AG10803 (cell line): ENCODE measurements around the gene DCAF4.

Experiments used
- DNase-seq: peaks from one replicate; pipeline ENCODE4 v3.0.0; 2010; ENCODE audit warnings: low read depth
- H3K4me3 ChIP-seq: 2 replicates; pipeline ENCODE4 v1.5.1; 2011; ENCODE audit warnings: mild to moderate bottlenecking, low read length, control low read depth
- TF ChIP-seq, protein P1 (sequence below): conservative IDR thresholded peaks from 2 replicates; pipeline ENCODE4 v1.5.1; 2011; ENCODE audit warnings: mild to moderate bottlenecking, low read length, control low read depth, inconsistent platforms

DCAF4 gene

DNA sequence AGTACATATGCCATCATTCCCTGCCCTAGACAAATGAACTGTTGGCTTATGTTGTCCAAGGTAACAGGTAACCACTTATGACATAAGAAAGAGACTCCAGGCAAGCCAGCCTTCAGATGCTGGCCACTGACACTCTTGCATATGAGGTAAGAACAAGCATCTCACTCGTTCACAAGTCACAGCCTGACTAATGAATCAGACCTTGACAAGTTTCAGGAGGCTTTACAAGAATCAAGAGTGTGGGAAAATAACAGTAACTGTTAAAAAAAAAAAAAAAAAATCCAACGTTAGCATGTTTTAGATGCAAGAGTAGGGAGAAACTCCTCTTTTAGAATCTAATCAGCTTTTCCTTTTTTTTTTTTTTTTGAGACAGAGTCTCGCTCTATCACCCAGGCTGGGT, 60.0 kb downstream of the DCAF4 start:
- TF ChIP-seq, protein P1, sequence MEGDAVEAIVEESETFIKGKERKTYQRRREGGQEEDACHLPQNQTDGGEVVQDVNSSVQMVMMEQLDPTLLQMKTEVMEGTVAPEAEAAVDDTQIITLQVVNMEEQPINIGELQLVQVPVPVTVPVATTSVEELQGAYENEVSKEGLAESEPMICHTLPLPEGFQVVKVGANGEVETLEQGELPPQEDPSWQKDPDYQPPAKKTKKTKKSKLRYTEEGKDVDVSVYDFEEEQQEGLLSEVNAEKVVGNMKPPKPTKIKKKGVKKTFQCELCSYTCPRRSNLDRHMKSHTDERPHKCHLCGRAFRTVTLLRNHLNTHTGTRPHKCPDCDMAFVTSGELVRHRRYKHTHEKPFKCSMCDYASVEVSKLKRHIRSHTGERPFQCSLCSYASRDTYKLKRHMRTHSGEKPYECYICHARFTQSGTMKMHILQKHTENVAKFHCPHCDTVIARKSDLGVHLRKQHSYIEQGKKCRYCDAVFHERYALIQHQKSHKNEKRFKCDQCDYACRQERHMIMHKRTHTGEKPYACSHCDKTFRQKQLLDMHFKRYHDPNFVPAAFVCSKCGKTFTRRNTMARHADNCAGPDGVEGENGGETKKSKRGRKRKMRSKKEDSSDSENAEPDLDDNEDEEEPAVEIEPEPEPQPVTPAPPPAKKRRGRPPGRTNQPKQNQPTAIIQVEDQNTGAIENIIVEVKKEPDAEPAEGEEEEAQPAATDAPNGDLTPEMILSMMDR: no peak
- H3K4me3 ChIP-seq: no peak overlapping the region
- DNase-seq: no peak

DNA sequence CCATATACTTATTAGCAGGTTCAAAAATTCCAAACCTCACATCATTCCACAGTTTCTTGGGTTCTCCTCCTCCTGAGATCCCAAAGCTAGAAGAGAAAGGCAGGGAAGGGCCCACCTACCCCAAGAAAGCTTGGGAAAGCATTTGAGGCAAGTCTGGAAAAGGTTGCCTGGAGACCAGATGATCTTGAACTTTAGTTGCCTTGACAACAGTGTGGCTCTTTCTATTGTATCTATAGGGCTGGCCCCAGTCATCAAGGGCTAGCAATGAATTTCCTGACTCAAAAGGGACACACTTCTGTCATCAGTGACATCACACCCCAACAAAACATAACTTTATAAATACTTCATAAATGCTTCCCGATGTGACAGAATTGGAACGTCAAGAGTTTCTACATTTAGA, 60.6 kb downstream of the DCAF4 start:
- DNase-seq: no peak
- TF ChIP-seq, protein P1: no peak
- H3K4me3 ChIP-seq: no peak overlapping the region

- TF ChIP-seq, protein P1: no peak
- DNase-seq: no peak
- H3K4me3 ChIP-seq: no peak overlapping the region
Measured at GRCh38 chr14:72990171-72990570, 63.9 kb downstream of the DCAF4 start.

DNA sequence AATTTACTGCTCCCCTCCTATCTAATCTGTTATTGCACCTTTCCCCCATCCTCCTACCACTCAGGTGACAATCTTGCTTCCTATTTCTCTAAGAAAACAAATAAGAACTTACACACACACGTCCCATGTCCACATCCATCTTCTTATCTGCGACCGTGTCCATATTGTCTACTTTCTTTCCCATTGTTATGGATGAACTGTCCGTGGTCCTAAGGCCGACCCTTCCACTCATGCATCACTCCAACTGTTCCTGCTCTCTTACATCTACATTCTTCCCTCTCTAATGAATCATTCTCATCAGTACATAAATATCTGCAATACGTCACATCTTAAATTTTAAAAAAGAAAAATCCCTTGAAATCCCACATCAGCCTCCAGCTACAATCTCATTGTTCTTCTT, 70.7 kb downstream of the DCAF4 start:
- DNase-seq: no peak
- no peak overlapping the region for H3K4me3 ChIP-seq
- TF ChIP-seq, protein P1: no peak

GRCh38 chr14:72998252-72998903, 72.1 kb downstream of the DCAF4 start:
- H3K4me3 ChIP-seq: no peak overlapping the region
- TF ChIP-seq, protein P1: no peak
- DNase-seq: no peak

GRCh38 chr14:72999316-72999715, 73.1 kb downstream of the DCAF4 start:
- no peak overlapping the region for H3K4me3 ChIP-seq
- TF ChIP-seq, protein P1: no peak
- DNase-seq: no peak

DNA sequence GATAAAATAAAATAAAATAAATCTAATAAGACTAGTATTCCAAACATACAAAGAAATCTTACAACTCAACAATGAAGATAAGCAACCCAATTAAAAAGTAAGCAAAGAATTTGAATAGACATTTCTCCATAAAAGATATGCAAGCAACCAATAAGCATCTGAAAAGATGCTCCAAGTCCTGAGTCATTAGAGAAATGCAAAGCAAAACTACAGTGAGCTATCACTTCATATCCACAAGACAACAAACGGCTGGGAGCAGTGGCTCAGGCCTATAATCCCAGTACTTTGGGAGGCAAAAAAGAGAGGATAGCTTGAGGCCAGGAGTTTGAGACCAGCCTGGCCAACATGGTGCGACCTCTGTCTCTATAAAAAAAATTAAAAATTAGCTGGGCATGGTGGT, 73.8 kb downstream of the DCAF4 start:
- no peak overlapping the region for H3K4me3 ChIP-seq
- TF ChIP-seq, protein P1: no peak
- no peak for DNase-seq
